ENCODE results near the gene PCNT.

The PCNT gene

GRCh38 chr21:46486481-46487126 is 162.6 kb downstream of the PCNT start:
- DNase-seq: no peak

DNA sequence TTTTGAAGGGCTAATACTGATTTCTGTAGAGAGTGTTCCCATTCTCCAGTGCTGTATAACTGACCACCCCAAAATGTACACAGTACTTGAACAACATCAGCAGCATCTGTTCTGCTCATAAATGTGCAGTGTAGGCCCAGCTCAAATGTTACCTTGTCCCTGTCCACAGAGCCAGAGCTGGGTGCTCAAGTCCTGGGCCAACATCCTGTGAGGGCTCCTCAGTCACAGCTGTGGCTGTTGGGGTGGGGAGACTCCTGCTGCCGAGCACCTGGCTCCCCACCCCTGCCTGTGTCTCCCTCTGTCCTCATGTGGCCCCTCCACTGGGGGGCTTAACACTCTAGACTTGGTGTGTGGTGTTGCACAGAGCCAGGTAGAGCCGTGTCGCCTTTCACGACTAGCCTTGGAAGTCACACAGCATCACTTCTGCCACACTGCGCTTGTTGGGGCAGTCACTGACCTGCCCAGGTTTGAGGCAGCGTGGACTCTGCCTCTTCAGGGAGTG is 165.3 kb downstream of the PCNT start:
- DNase-seq: no peak

DNA sequence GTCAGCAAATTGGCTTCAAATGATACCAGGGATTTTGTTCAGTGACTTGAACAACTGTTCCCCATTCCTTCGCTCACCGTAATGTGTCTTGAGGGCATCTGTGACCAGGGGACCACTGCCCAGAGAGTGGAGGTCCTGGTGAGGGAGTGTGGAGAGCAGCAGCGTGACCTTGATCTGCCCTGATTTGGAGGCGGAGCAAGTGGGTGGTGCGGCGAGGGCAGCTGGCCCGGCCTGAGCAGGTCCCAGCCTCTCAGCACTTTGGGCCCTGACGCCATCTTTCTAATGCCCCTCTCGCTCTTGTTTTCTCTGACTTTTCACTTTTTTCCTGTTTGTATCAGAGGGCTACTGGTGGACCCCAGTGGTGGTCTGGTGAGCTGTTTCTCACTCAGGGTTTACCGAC is 165.8 kb downstream of the PCNT start:
- DNase-seq: no peak

DNA sequence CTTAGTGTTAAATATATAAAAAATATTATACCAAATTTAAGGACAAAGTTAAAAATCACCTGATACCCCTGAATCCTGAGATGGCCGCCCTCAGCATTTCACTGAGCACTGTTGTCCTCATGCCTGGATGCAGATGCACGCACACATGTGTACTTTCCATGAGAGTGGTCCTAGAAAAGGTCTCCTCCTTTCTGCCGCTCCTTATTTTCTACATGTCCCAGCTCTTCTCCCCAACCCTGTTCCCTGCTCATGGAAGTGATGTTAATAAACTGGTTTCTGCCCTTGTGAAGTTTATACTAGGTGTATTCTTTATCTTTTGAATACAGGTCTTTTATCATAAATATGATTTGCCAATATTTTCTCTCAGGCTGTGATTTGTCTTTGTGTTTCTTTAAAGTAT is 167.6 kb downstream of the PCNT start:
- DNase-seq: no peak

DNA sequence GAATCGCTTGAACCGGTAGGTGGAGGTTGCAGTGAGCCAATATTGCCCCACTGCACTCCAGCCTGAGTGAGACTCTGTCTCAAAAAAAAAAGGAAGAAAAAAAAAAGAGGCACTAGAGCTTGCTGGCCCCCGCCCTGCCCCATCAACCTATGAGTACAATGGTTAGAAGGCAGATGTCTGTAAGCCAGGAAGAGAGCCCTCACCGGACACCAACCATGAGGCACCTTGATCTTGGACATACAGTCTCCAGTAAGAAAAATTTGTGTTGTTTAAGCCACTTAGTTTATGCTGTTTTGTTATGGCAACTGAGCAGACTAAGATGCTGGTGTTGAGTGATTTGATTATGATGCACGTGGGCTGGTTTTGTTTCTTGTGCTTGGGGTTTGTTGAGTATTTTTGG is 168.9 kb downstream of the PCNT start:
- no peak for DNase-seq

DNA sequence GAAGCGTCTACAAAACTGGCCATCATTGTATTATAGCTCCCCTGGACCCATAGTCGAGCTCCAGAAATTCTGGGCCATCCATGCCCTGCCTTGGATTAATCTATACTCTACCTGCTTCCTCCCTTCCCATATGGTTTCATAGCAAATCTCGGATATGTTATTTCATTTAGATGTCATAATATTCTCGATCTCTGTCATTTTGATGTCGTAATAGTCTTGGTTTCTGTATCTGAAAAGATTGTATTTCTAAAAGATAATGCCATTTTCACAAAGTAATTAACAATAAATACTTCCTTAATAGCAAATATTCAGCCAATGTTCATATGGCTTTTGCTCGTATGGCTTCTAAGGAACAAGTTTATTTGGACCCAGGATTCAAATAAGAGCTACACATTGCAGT is 169.9 kb downstream of the PCNT start:
- DNase-seq: no peak

Measured in activated CD4-positive, alpha-beta T cell treated with anti-CD3 and anti-CD28 coated beads, Interleukin-10, Interleukin-2, amounts not matched to agents 100 ng/mL and 50 ng/mL, durations not matched to agents 16 hours and 8 hours (primary cell).